GM19035 (cell line): ENCODE results near the gene MUC5B.

Experiments used
- ATAC-seq: cut with Tn5 transposase; IDR thresholded peaks from one replicate; pipeline ENCODE4 v1.9.1; 2021; ENCODE audit not compliant: unreplicated experiment

The MUC5B gene

GRCh38 chr11:1297011-1297575, 74.2 kb downstream of the MUC5B start:
- no peak for ATAC-seq

- no peak for ATAC-seq
These were observed 75.0 kb downstream of the MUC5B start for GRCh38 chr11:1297576-1298473.

- ATAC-seq, result no peak
These were observed 76.0 kb downstream of the MUC5B start for GRCh38 chr11:1298695-1299492.

- no peak for ATAC-seq
These were observed 76.8 kb downstream of the MUC5B start for GRCh38 chr11:1299621-1300020.

GRCh38 chr11:1300121-1300520, 77.3 kb downstream of the MUC5B start:
- ATAC-seq, result no peak

- ATAC-seq, result no peak
These were observed 77.8 kb downstream of the MUC5B start for GRCh38 chr11:1300569-1301187.

- no peak for ATAC-seq
These were observed 78.5 kb downstream of the MUC5B start for GRCh38 chr11:1301220-1302000.

- ATAC-seq, result no peak
These were observed 79.2 kb downstream of the MUC5B start for GRCh38 chr11:1302041-1302460.

- ATAC-seq, result no peak
These were observed 79.7 kb downstream of the MUC5B start for GRCh38 chr11:1302461-1303125.

- no peak for ATAC-seq
These were observed 80.4 kb downstream of the MUC5B start for GRCh38 chr11:1303126-1303821.

GRCh38 chr11:1303973-1304372, 81.1 kb downstream of the MUC5B start:
- no peak for ATAC-seq

- ATAC-seq, result no peak
These were observed 81.5 kb downstream of the MUC5B start for GRCh38 chr11:1304380-1304779.

- no peak for ATAC-seq
These were observed 82.2 kb downstream of the MUC5B start for GRCh38 chr11:1305063-1305495.

- no peak for ATAC-seq
These were observed 82.7 kb downstream of the MUC5B start for GRCh38 chr11:1305501-1306056.

GRCh38 chr11:1306186-1307162, 83.6 kb downstream of the MUC5B start:
- no peak for ATAC-seq

GRCh38 chr11:1307163-1307870, 84.5 kb downstream of the MUC5B start:
- ATAC-seq, result no peak
